NCI-H446 (cell line): Measurements from ENCODE around the gene VCAN.

Experiments used
- DNase-seq, 2 experiments: peaks; one replicate each; lab custom pipeline; 2025; lab: John Stamatoyannopoulos, UW

Gene VCAN

DNA sequence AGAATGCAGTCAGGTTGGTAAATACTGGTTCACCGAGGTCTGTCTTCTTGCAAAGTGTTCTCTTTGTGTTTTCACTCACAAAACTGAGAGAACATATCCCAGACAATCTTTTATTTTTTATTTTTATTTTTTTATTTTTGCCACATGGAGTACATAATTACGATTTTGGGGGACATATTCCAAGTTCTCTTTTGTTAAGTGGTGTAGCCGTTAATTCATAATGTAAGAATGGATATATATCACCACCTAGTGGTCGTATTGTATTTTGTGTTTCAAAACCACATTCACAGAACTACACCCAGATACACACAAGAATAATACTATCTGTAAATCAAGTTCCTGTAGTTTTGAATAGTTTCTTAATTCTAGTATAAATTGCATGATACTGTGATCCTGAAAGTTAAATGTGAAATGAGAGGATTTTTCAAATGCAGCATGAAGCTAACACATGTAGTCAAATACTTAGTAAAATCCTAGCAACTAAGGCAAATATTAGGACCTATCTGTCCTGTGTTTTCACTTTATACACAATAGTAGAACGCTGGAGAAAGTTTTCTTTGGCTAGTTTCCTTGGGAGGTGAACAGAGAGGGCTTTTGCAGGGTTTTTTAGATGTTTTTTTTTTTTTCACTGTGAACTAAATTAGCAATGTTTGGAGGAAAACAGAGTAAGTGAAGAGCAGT lies 92.7 kb downstream of the VCAN start:
- DNase-seq = peak; percentile 18 to 52

DNA sequence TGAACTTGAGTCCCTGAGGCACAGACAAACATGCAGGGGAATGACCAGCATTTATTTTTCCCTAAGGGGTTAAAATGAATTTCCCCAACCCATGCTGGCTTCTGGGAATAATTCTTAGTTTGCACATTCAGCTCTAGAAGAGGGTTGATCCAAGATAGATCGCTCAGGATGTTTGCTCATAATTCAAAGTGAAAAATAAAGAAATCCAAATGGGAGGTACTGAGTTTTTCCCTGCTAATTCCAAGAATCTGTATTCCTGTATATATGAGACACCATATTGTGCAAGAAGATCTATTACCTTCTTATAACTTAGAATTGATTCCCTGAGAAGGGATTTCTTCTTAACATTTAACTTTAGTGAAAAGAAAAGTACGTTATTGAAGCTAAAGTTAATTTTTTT lies 96.2 kb downstream of the VCAN start:
- DNase-seq = no peak

DNA sequence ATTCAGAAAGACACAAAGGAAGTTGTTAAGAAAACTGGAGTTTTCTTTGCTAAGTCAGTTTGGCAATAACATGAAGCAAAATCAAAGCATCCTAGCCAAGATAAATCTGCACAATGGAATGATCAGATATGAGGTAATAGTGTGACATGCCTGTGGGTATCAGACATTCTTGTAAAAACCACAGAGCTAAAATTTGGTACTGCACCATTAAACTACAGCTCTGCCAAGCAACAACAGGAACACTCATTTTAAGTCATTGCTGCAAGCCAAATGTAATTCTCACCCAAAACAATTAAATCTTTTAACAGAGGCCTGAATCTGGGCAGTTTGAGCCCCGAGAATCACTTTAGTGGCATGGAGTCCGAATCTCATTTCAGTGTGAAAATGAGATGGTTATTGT lies 96.6 kb downstream of the VCAN start:
- DNase-seq = no peak

GRCh38 chr5:83570916-83571315 lies 99.4 kb downstream of the VCAN start:
- no peak for DNase-seq

GRCh38 chr5:83572271-83572670 lies 100.7 kb downstream of the VCAN start:
- no peak for DNase-seq

DNA sequence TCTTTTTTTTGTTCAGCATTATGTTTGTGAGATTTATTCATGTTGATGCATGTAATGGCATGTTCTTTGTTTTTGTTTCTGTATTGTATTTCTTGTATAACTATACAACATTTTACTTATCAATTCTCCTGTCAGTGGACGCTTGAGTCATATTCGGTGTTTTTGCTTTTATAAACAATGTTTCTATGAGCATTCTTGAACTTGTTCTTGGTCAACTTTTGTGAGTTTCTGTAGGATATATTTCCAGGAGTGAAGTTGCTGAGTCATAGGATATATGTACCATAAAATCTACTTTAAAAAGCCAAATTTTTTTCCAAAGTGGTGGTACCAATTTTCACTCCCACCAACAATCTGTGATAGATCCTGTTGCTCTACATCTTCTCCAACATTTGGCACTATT lies 104.8 kb downstream of the VCAN start:
- no peak for DNase-seq

DNA sequence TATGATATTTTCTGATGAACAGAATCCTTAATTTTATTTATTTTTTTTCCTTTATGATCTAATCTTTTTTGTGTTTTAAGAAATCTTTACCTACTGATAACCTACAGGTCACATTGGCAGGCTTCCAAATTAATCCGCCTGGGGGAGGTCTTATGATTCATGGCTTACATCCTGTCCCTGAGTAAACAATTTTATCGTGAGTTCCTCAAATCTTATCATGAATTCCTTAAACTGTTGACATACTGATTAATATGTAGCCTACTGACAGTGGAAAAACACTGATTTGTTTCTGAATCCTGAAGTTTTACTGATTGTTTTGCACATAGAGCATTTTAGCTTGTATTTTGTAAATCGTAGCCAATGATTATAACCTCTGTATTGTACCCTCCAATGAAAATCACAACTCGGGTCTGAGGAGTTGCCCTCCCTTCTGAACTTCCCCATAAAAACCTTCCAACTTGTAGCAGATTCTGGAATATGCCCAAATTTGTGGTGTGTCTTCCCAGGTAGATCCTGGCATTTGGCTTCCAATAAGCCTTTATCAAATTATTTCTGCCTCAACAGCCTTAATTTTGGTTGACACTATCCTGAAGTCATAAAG lies 105.6 kb downstream of the VCAN start:
- DNase-seq = no peak

GRCh38 chr5:83583859-83584258 lies 112.3 kb downstream of the VCAN start:
- DNase-seq = no peak

- no peak for DNase-seq
These were observed 115.6 kb downstream of the VCAN start for GRCh38 chr5:83586874-83587776.

GRCh38 chr5:83589786-83590185 lies 118.2 kb downstream of the VCAN start:
- no peak for DNase-seq

DNA sequence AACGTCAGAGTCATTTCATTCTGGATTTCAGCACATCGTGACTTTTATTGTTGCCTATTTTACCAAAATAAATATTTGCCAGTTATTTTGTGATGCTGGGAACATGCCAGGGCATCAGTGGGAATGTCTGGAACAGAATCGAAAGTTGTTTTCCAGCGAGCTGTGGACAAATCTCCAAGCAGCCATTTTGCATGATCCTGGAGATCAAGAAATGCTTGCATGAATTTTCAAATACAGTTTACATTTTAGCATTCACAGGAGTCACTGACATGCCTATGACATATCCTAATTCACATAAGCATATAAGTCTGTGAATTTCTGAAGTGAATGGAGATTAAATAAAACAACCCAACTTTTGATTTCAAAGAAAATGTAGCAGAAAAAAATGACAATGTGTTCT lies 119.4 kb downstream of the VCAN start:
- peak in 1 of 2 experiments; percentile 14 for DNase-seq

DNA sequence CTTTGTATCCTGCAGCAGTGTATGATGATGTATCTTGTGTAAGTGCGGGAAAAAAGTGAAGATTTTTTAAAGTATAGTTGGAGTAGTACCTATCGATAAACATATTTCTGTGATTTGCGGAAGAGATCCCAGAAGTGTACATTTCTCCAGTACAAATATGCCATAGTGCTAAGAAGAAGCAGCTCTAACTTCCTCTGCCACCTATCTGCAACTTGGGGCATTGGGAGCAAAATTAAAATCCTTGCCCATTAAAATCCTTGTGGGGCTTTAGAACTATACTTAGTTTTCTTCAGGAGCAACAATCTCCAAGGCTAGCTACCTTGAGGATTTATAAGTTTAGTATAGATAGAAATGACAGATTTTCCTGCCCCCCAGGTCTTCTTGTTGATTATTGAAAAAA lies 123.7 kb downstream of the VCAN start:
- DNase-seq = no peak

- DNase-seq = peak; percentile 61 to 78
These were observed 136.6 kb downstream of the VCAN start for GRCh38 chr5:83608122-83608521.

- DNase-seq = no peak
These were observed 143.3 kb downstream of the VCAN start for GRCh38 chr5:83614841-83615240.

- DNase-seq = no peak
These were observed 156.8 kb downstream of the VCAN start for GRCh38 chr5:83628360-83628759.
